ENCODE measurements around the gene PLIN3. TPM values are rescaled to one million over a fixed set of nuclear protein-coding genes. Genes with fewer than 3 reads are reported as not detected.
A peak's percentile ranks its signal among the peaks of the same experiment; 100 is the strongest.

PLIN3 gene
- total RNA-seq, 1 donor from 2014 or later: 157 TPM

DNA sequence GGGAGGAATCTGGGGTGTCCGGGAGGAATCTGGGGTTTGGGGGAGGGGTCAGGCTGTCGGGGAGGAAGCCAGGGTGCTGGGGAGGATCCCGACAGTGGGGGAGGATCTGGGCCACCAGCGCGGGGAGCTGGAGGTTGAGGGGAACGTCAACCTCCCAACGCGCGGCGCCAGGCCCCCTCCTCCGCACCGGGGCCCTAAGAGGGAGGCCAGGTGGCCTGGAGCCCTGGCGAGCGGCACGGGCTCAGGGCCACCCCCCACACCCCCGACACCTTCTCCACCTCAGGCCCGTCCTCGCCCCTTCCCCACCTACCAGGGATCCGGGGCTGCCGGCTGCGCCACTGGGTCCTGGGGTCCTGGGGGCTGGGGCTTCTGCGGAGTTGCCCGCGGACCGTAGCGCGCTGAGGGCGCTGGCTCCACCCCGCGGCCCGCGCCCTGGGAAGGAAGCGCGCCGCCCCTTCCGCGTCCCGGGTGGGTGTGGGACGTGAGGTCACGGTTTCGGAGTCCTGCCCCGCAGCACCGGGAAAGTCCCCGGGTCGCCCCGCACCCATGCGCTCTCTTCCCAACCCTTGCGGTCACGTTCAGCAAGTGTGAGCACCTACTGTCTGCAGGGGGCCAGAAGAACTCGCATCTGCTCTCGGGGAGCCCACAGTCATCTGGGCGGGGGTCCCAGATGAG, 36.0 kb downstream of the PLIN3 start, which contains the start of gene TICAM1:
TICAM1 (minus strand) TSS at position 409 of the 675 bp plus-strand sequence. CDS start 13,335 bp downstream, outside the sequence.
- Mint-ChIP-seq H3K9me3 (ENCODE audit: unreplicated experiment) (no peaks in the 10 kb centered on the region), H3K36me3 (ENCODE audit: low read depth, unreplicated experiment) (peaks cover under 1% of the 10 kb centered on the region), H3K4me1 (ENCODE audit: low read depth, unreplicated experiment) (no peaks in the 10 kb centered on the region), H3K4me3 (ENCODE audit: unreplicated experiment) (peak within 1 kb of the TSS; percentile 86), H3K27ac (ENCODE audit: unreplicated experiment) (peak within 1 kb of the TSS; percentile 76), H3K27me3 (ENCODE audit: low read depth, unreplicated experiment) (no peaks in the 10 kb centered on the region)
- TF ChIP-seq, protein P1, sequence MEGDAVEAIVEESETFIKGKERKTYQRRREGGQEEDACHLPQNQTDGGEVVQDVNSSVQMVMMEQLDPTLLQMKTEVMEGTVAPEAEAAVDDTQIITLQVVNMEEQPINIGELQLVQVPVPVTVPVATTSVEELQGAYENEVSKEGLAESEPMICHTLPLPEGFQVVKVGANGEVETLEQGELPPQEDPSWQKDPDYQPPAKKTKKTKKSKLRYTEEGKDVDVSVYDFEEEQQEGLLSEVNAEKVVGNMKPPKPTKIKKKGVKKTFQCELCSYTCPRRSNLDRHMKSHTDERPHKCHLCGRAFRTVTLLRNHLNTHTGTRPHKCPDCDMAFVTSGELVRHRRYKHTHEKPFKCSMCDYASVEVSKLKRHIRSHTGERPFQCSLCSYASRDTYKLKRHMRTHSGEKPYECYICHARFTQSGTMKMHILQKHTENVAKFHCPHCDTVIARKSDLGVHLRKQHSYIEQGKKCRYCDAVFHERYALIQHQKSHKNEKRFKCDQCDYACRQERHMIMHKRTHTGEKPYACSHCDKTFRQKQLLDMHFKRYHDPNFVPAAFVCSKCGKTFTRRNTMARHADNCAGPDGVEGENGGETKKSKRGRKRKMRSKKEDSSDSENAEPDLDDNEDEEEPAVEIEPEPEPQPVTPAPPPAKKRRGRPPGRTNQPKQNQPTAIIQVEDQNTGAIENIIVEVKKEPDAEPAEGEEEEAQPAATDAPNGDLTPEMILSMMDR (IDR thresholded peaks at IDR 0.05; ENCODE audit: insufficient read depth, low read depth, low read length): no peak
- no peak for TF ChIP-seq EZH2 (IDR thresholded peaks at IDR 0.05; ENCODE audit: insufficient read depth, low read length)
- Histone ChIP-seq H4K20me1 (ENCODE audit: insufficient read depth, low read length) (peaks cover 28% of the 10 kb centered on the region), H3K36me3 (ENCODE audit: insufficient read depth, low read length) (no peaks in the 10 kb centered on the region), H3K4me1 (ENCODE audit: insufficient read depth, low read length) (peaks cover 11% of the 10 kb centered on the region), H3K4me2 (ENCODE audit: low read length) (peak within 1 kb of the TSS; percentile 100), H3K9ac (ENCODE audit: low read length) (peak within 1 kb of the TSS; percentile 89), H3K27ac (ENCODE audit: low read depth, low read length) (peak within 1 kb of the TSS; percentile 64), H3K79me2 (ENCODE audit: insufficient read depth, low read length) (peaks cover 38% of the 10 kb centered on the region), H3K4me3 (ENCODE audit: insufficient read depth, low read depth, low read length) (peak within 1 kb of the TSS; percentile 73), H3K27me3 (ENCODE audit: insufficient read depth, low read length) (no peaks in the 10 kb centered on the region), H2AFZ (ENCODE audit: low read depth, low read length) (peak within 1 kb of the TSS; percentile 84), H3K9me3 (ENCODE audit: insufficient read depth, low read depth, low read length) (no peaks in the 10 kb centered on the region)
- DNase-seq (ENCODE audit: low read depth): peak; percentile 39
- no peak for FAIRE-seq

DNA sequence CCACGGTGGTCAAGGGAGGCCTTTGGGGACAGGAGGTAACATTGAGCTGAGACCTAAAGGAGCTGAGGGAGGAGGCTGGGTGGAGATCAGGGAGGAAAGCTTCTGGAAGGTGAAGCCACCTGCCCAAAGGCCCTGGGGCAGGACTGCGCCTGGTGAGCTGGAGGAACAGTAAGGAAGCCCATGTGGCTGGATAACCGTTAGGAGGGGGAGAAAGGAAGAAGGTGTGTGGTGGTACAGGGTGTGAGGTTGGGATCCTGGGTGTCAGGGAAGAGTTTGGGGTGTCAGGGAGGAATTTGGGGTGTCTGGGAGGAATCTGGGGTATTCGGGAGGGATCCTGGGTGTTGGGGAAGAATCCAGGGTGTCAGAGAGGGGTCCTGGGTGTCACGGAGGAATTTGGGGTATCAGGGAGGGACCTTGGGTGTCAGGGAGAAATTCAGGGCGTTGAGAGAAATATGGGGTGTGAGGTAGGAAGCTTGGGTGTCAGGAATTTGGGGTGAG, 36.6 kb downstream of the PLIN3 start:
- Histone ChIP-seq H4K20me1 (ENCODE audit: insufficient read depth, low read length) (peaks cover 30% of the 10 kb centered on the region), H3K4me1 (ENCODE audit: insufficient read depth, low read length) (peaks cover 11% of the 10 kb centered on the region), H3K79me2 (ENCODE audit: insufficient read depth, low read length) (peaks cover 41% of the 10 kb centered on the region), H3K36me3 (ENCODE audit: insufficient read depth, low read length) (no peaks in the 10 kb centered on the region), H3K27ac (ENCODE audit: low read depth, low read length) (no peak overlapping the region), H3K9ac (ENCODE audit: low read length) (peak overlapping the region; percentile 89), H3K4me2 (ENCODE audit: low read length) (peak overlapping the region; percentile 100), H3K9me3 (ENCODE audit: insufficient read depth, low read depth, low read length) (no peaks in the 10 kb centered on the region), H2AFZ (ENCODE audit: low read depth, low read length) (peak overlapping the region; percentile 84), H3K4me3 (ENCODE audit: insufficient read depth, low read depth, low read length) (peak overlapping the region; percentile 73), H3K27me3 (ENCODE audit: insufficient read depth, low read length) (no peaks in the 10 kb centered on the region)
- H3K4me3 Mint-ChIP-seq (ENCODE audit: unreplicated experiment): peak overlapping the region; percentile 86
- peak overlapping the region; percentile 76 for H3K27ac Mint-ChIP-seq (ENCODE audit: unreplicated experiment)
- no peaks in the 10 kb centered on the region for H3K36me3 Mint-ChIP-seq (ENCODE audit: low read depth, unreplicated experiment)
- no peaks in the 10 kb centered on the region for H3K27me3 Mint-ChIP-seq (ENCODE audit: low read depth, unreplicated experiment)
- no peaks in the 10 kb centered on the region for H3K9me3 Mint-ChIP-seq (ENCODE audit: unreplicated experiment)
- DNase-seq (ENCODE audit: low read depth) (no peak), FAIRE-seq (no peak)
- H3K4me1 Mint-ChIP-seq (ENCODE audit: low read depth, unreplicated experiment): no peaks in the 10 kb centered on the region
- TF ChIP-seq EZH2 (IDR thresholded peaks at IDR 0.05; ENCODE audit: insufficient read depth, low read length): no peak
- TF ChIP-seq, protein P1 (IDR thresholded peaks at IDR 0.05; ENCODE audit: insufficient read depth, low read depth, low read length): no peak

DNA sequence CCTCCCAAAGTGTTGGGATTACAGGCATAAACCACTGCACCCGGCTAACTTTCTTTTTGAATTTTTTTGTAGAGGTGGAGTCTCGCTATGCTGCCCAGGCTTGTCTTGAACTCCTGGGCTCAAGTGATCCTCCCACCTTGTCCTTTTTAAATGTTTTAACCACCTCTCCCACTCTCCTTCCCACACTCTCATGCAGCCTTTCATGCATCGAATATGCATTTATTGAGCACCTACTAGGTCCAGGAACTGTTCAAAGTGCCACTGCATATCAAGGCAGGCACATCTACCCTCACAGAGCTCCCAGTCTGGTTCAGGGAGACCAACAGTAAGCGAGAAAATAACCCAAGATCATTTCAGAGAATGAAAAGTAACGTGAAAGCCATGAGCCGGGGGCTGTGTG, 37.1 kb downstream of the PLIN3 start:
- H3K4me3 ChIP-seq (ENCODE audit: insufficient read depth, low read depth, low read length): peak overlapping the region; percentile 73
- no peaks in the 10 kb centered on the region for H3K27me3 Mint-ChIP-seq (ENCODE audit: low read depth, unreplicated experiment)
- FAIRE-seq: no peak
- no peaks in the 10 kb centered on the region for H3K9me3 ChIP-seq (ENCODE audit: insufficient read depth, low read depth, low read length)
- DNase-seq (ENCODE audit: low read depth): no peak
- H3K27ac Mint-ChIP-seq (ENCODE audit: unreplicated experiment): peak overlapping the region; percentile 76
- H3K9ac ChIP-seq (ENCODE audit: low read length): peak overlapping the region; percentile 89
- no peaks in the 10 kb centered on the region for H3K36me3 Mint-ChIP-seq (ENCODE audit: low read depth, unreplicated experiment)
- no peak overlapping the region for H3K27ac ChIP-seq (ENCODE audit: low read depth, low read length)
- H4K20me1 ChIP-seq (ENCODE audit: insufficient read depth, low read length): peaks cover 30% of the 10 kb centered on the region
- peak overlapping the region; percentile 86 for H3K4me3 Mint-ChIP-seq (ENCODE audit: unreplicated experiment)
- H3K9me3 Mint-ChIP-seq (ENCODE audit: unreplicated experiment): no peaks in the 10 kb centered on the region
- no peaks in the 10 kb centered on the region for H3K36me3 ChIP-seq (ENCODE audit: insufficient read depth, low read length)
- no peaks in the 10 kb centered on the region for H3K27me3 ChIP-seq (ENCODE audit: insufficient read depth, low read length)
- no peak for TF ChIP-seq EZH2 (IDR thresholded peaks at IDR 0.05; ENCODE audit: insufficient read depth, low read length)
- TF ChIP-seq, protein P1 (IDR thresholded peaks at IDR 0.05; ENCODE audit: insufficient read depth, low read depth, low read length): no peak
- no peak overlapping the region for H2AFZ ChIP-seq (ENCODE audit: low read depth, low read length)
- H3K79me2 ChIP-seq (ENCODE audit: insufficient read depth, low read length): peaks cover 41% of the 10 kb centered on the region
- peaks cover 11% of the 10 kb centered on the region for H3K4me1 ChIP-seq (ENCODE audit: insufficient read depth, low read length)
- H3K4me2 ChIP-seq (ENCODE audit: low read length): peak overlapping the region; percentile 100
- H3K4me1 Mint-ChIP-seq (ENCODE audit: low read depth, unreplicated experiment): no peaks in the 10 kb centered on the region

Measured in astrocyte (in vitro differentiated cells and primary cell).